Measurements from ENCODE around the gene SRRM3. TPM values are rescaled to one million over a fixed set of nuclear protein-coding genes. Genes with fewer than 3 reads are reported as not detected.

The SRRM3 gene
- total RNA-seq, 1 donor from 2014 or later = 3.0 TPM

Other genes with a start within 250 kb of the SRRM3 start
- 56.4 and 197 TPM in 2 replicates for gene TMEM120A, start 207.3 kb upstream of the SRRM3 start, total RNA-seq
- 20.7 and 33.9 TPM in 2 replicates for gene STYXL1, start 153.9 kb upstream of the SRRM3 start, total RNA-seq
- 29.8 and 35.3 TPM in 2 replicates for gene MDH2, start 153.8 kb upstream of the SRRM3 start, total RNA-seq
- 78.5 and 125 TPM in 2 replicates for gene HSPB1, start 100.8 kb downstream of the SRRM3 start, total RNA-seq
- 69.3 and 98.4 TPM in 2 replicates for gene YWHAG, start 157.1 kb downstream of the SRRM3 start, total RNA-seq
- 0.22 and 0.40 TPM in 2 replicates for gene SSC4D, start 207.8 kb downstream of the SRRM3 start, total RNA-seq
- 0.65 and 1.8 TPM in 2 replicates for gene ZP3, start 223.1 kb downstream of the SRRM3 start, total RNA-seq